ENCODE results near the gene CBX4. TPM values are rescaled to one million over a fixed set of nuclear protein-coding genes. Genes with fewer than 3 reads are reported as not detected.
A peak's percentile ranks its signal among the peaks of the same experiment; 100 is the strongest.

Gene CBX4
- total and polyA plus RNA-seq, 2 of the 4 experiments (the other 2 are of a cell fraction): 3.2 to 9.4 TPM

- in situ Hi-C loops (cut with MboI; ENCODE audit: low sequenced_read_pairs) (no loop called here), intact Hi-C loops (cut with micrococcal nuclease) (no loop called here), dilution Hi-C loops (cut with HindIII; ENCODE audit: low sequenced_read_pairs, unreplicated experiment) (no loop called here)
- BruUV-seq (replicated peaks): no TSS peak
- Histone ChIP-seq H3K18ac (ENCODE audit: low read depth, low read length) (no peak overlapping the region), H3K9ac (ENCODE audit: low read depth, low read length) (peak overlapping the region; percentile 82), H2AK5ac (ENCODE audit: low read depth, low read length) (peak overlapping the region; percentile 89; the same call in 1 of the 2 replicates), H4K8ac (ENCODE audit: low read depth in 2 of 2, low read length in 2 of 2) (no peak overlapping the region), H4K91ac (ENCODE audit: insufficient read depth, low read depth, low read length) (peak overlapping the region; percentile 43), H3K4me2 (ENCODE audit: low read depth, low read length) (peak overlapping the region; percentile 97), H2BK120ac (ENCODE audit: low read depth, low read length) (no peak overlapping the region), H3K4me1 (ENCODE audit: control insufficient read depth, insufficient read depth, low read length) (peaks cover 17% of the 10 kb centered on the region), H3K14ac (replicated peaks; ENCODE audit: low read depth, low read length) (peak overlapping the region; percentile 29), H3K23ac (ENCODE audit: low read depth, low read length) (peak overlapping the region; percentile 65), H3K4me3 (ENCODE audit: insufficient read depth, low read depth, low read length) (peak overlapping the region; percentile 65), H3K9me1 (ENCODE audit: insufficient read depth, low read length) (peaks cover 5% of the 10 kb centered on the region; the same call in 1 of the 2 replicates), H3K9me3 (ENCODE audit: control insufficient read depth, insufficient read depth, low read length) (no peaks in the 10 kb centered on the region; the same call in 1 of the 2 replicates), H3K27me3 (ENCODE audit: control insufficient read depth, insufficient read depth, low read length) (peaks cover 42% of the 10 kb centered on the region), H3K79me1 (ENCODE audit: low read depth in 1 of 2, low read length in 2 of 2) (peaks cover 8 to 23% of the 10 kb centered on the region in 2 experiments; a peak in 2 of 4 replicates), H3K56ac (ENCODE audit: extremely low read depth, insufficient read depth, low read length) (peak overlapping the region; percentile 22; the same call in 1 of the 2 replicates), H2AK9ac (replicated peaks; ENCODE audit: low read depth, low read length, poor library complexity) (no peak overlapping the region), H4K20me1 (ENCODE audit: insufficient read depth, low read length) (peaks cover 14% of the 10 kb centered on the region), H4K5ac (ENCODE audit: low read depth, low read length) (no peak overlapping the region), H3K36me3 (ENCODE audit: control insufficient read depth, insufficient read depth, low read length) (peaks cover 9% of the 10 kb centered on the region; the same call in 1 of the 2 replicates), H2BK20ac (ENCODE audit: low read depth, low read length) (no peak overlapping the region), H2AFZ (replicated peaks; ENCODE audit: low read length, poor library complexity) (no peak overlapping the region), H2BK5ac (ENCODE audit: low read depth, low read length, poor library complexity, severe bottlenecking) (no peak overlapping the region), H2BK15ac (ENCODE audit: low read depth, low read length) (no peak overlapping the region), H3K27ac (ENCODE audit: insufficient read depth, low read length) (peak overlapping the region; percentile 78; the same call in 1 of the 2 replicates), H3K4ac (ENCODE audit: low read depth, low read length) (peak overlapping the region; percentile 74)
- WGBS, 2 experiments (ENCODE audit: extremely low coverage in 2 of 2, insufficient read length in 1 of 2): 40% methylated on average over 1 of the region's 8 CpGs; no CpG with 5 or more reads in 1 of the 2 experiments
- DNase-seq: no peak
- no peak for TF ChIP-seq BHLHE40 (IDR thresholded peaks at IDR 0.05; ENCODE audit: low read depth, low read length)
- no peak for TF ChIP-seq POLR2A (IDR thresholded peaks at IDR 0.05; ENCODE audit: low read depth, low read length)
- TF ChIP-seq, protein P1, sequence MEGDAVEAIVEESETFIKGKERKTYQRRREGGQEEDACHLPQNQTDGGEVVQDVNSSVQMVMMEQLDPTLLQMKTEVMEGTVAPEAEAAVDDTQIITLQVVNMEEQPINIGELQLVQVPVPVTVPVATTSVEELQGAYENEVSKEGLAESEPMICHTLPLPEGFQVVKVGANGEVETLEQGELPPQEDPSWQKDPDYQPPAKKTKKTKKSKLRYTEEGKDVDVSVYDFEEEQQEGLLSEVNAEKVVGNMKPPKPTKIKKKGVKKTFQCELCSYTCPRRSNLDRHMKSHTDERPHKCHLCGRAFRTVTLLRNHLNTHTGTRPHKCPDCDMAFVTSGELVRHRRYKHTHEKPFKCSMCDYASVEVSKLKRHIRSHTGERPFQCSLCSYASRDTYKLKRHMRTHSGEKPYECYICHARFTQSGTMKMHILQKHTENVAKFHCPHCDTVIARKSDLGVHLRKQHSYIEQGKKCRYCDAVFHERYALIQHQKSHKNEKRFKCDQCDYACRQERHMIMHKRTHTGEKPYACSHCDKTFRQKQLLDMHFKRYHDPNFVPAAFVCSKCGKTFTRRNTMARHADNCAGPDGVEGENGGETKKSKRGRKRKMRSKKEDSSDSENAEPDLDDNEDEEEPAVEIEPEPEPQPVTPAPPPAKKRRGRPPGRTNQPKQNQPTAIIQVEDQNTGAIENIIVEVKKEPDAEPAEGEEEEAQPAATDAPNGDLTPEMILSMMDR (conservative IDR thresholded peaks at IDR 0.05; ENCODE audit: low read depth, low read length): no peak
- no peak for TF ChIP-seq MXI1 (IDR thresholded peaks at IDR 0.05; ENCODE audit: borderline replicate concordance, low read depth, low read length)
- no peak for TF ChIP-seq MAFK (IDR thresholded peaks at IDR 0.05; ENCODE audit: low read depth, low read length)
- POLR2A ChIA-PET (ENCODE audit: unreplicated experiment): interaction anchor here (0.6 kb wide), 1 partner anchor 14 kb away, joined by 3 read pairs; no protein-coding TSS in a partner anchor
- CTCF ChIA-PET: no interaction called here
- no peak for ATAC-seq (ENCODE audit: low read depth)
These were observed 43.3 kb downstream of the CBX4 start for GRCh38 chr17:79795795-79796443.

Data from IMR-90 (cell line).